HG02870 (cell line): ENCODE results near the gene PECR.
"Not testable (repeated sequence)": the region's sequence is repeated elsewhere in the genome, so short reads cannot be mapped to it uniquely, and the experiment has no call there.

Source experiments
- ATAC-seq: cut with Tn5 transposase; IDR thresholded peaks from one replicate; pipeline ENCODE4 v1.9.1; 2021; ENCODE audit warnings: mild to moderate bottlenecking, moderate library complexity; ENCODE audit not compliant: unreplicated experiment

The PECR gene

GRCh38 chr2:216004697-216005283 lies 76.8 kb downstream of the PECR start:
- ATAC-seq: no peak

- ATAC-seq: no peak
These were observed 77.5 kb downstream of the PECR start for GRCh38 chr2:216003876-216004696.

GRCh38 chr2:216002693-216003092 lies 78.9 kb downstream of the PECR start:
- no peak for ATAC-seq

- no peak for ATAC-seq
These were observed 79.4 kb downstream of the PECR start for GRCh38 chr2:216002101-216002678.

GRCh38 chr2:216001216-216002100 lies 80.2 kb downstream of the PECR start:
- no peak for ATAC-seq

- no peak for ATAC-seq
These were observed 83.0 kb downstream of the PECR start for GRCh38 chr2:215998636-215999035.

GRCh38 chr2:215997219-215997618 lies 84.4 kb downstream of the PECR start:
- no peak for ATAC-seq

- no peak for ATAC-seq
These were observed 86.7 kb downstream of the PECR start for GRCh38 chr2:215994911-215995310.

- not testable (repeated sequence) for ATAC-seq
These were observed 92.9 kb downstream of the PECR start for GRCh38 chr2:215988556-215989207.
